Dermis blood vessel endothelial cell (primary cell): ENCODE data around the gene DNMT1. TPM values are rescaled to one million over a fixed set of nuclear protein-coding genes. Genes with fewer than 3 reads are reported as not detected.
A peak's percentile ranks its signal among the peaks of the same experiment; 100 is the strongest.
"Not testable (repeated sequence)": the region's sequence is repeated elsewhere in the genome, so short reads cannot be mapped to it uniquely, and the experiment has no call there.

Source experiments
- DNase-seq: peaks from one replicate; pipeline ENCODE4 v3.0.0; 2010
- total RNA-seq: library from RNA; depleted of rRNA; stranded (reverse); fragments of >200 nt; gene quantifications from 2 replicates; pipeline ENCODE4 v1.2.3, GENCODE V29; 2014

DNMT1 gene
- 37.9 and 67.9 TPM in 2 replicates for total RNA-seq

- DNase-seq = peak; percentile 98
Observed at GRCh38 chr19:10194500-10195198, at the start of gene DNMT1. DNMT1 (minus strand) TSS chr19:10194953; CDS start chr19:10194899, 54 bp downstream.

DNA sequence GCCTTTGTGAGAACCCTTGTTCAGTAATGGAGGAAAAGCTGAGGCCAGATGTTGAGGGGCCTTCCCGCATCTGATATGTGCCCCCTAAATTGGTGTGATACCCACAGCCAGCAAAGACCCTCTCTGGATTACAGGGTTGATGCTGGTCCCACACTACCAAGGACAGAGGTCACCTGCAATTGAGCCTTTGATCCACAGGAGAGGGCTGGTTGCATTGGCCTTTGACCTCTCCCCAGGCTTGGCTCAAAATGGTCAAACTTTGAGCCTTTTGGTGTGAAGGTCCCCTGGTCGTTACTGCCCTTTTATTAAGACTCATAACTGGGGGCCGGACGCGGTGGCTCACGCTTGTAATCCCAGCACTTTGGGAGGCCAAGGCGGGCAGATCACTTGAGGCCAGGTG is 48.9 kb upstream of the DNMT1 start:
- no peak for DNase-seq

DNA sequence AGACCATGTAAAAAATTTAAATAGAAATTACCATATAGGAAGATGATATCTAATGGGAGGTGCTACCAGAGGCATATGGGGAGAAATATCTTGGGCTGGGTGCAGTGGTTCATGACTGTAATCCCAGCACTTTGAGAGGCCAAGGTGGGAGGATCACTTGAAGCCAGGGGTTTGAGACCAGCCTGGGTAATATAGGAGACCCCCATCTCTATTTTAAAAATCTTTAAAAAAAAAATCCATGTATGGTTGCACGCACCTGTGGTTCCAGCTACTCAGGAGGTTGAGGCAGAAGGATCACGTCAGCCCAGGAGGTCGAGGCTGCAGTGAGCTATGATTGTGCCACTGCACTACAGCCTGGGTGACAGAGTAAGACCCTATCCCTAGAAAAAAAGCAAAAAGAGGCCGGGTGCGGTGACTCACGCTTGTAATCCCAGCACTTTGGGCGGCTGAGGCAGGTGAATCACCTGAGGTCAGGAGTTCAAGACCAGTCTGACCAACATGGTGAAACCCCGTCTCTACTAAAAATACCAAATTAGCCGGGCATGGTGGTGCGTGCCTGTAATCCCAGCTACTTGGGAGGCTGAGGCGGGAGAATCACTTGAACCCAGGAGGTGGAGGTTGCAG is 47.2 kb upstream of the DNMT1 start:
- not testable (repeated sequence) for DNase-seq

GRCh38 chr19:10238172-10238783 is 43.5 kb upstream of the DNMT1 start:
- no peak for DNase-seq

- DNase-seq = no peak
Observed at GRCh38 chr19:10237702-10238101, 42.9 kb upstream of the DNMT1 start.

- not testable (repeated sequence) for DNase-seq
Observed at GRCh38 chr19:10235409-10235808, 40.7 kb upstream of the DNMT1 start.

- no peak for DNase-seq
Observed at GRCh38 chr19:10235003-10235402, 40.2 kb upstream of the DNMT1 start.

DNA sequence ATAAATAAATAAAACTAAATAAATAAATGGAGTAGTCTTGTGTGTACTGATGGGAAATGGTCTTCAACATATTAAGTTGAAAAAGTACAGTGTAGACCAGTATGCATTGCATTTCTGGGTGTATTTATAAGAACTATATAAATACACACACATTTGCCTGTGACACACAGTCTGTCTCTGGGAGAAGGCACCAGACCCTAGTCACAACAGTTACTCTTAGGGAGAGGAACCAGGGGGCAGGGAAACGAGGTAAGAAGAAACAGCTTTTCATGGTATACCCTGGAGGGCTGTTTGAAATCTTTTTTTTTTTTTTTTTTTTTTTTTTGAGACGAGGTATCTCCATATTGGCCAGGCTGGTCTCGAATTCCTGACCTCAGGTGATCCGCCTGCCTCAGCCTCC is 39.2 kb upstream of the DNMT1 start:
- DNase-seq = no peak

GRCh38 chr19:10231612-10232228 is 37.0 kb upstream of the DNMT1 start:
- no peak for DNase-seq

GRCh38 chr19:10230861-10231611 is 36.3 kb upstream of the DNMT1 start, which contains the start of gene S1PR2:
S1PR2 (minus strand) TSS chr19:10231331; CDS start chr19:10224905, 6,426 bp downstream.
- DNase-seq = peak; percentile 58

DNA sequence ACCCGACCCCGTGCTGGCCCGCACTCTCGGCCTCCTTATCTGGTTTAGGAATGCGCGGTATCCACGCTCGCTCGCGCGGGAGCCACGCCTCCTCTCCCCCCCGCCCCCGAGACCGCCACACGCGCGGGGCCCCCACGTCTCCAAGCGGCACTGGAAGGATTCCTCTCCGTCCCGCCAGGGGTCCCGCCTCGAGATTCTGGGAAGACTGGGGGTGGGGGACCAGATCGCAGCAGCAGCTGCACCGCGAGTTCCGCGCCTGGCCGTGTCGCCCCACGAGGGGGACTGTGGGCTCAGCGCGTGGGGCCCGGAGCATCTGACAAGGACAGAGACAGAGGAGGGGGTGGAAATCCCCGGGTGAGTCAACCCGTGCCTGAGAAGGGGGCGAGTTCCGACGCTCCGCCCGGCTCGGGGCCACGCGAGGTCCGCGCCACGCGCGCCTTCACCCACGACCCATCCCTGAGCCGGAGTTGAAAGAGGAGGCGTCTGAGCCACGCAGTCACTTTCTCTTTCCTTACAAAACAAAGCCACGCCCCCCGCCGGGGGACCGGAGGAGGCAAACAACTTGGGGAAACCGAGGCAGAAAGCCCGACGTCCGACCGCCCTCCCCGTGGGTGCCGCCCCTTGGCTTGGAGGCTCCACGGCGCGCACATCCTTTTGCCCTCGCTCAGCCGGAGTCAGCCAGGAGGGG is 35.6 kb upstream of the DNMT1 start:
- DNase-seq = peak; percentile 18

GRCh38 chr19:10228920-10229319 is 34.2 kb upstream of the DNMT1 start:
- peak; percentile 60 for DNase-seq

DNA sequence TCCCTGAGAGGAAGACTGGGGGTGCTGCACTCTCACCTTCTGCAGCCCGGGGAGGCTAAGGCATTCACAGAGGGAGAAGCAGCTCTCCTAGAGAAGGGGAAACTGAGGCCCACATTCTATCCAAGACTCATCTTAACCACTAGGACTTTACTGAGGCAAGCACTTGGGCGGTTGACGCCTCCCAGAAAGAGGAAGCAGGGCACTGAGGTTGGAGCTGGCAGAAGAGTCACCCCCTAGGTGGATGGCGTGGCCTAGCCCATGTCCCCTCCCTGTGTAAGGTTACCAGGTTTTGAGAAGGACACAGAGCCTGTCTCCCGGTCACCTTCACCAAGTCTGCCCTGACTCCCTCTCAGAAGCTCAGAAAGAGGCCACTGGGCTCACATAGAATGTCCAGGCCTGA is 33.6 kb upstream of the DNMT1 start:
- DNase-seq = no peak

- DNase-seq = no peak
Observed at GRCh38 chr19:10227026-10227971, 32.5 kb upstream of the DNMT1 start.

GRCh38 chr19:10226376-10227025 is 31.7 kb upstream of the DNMT1 start:
- DNase-seq = no peak

DNA sequence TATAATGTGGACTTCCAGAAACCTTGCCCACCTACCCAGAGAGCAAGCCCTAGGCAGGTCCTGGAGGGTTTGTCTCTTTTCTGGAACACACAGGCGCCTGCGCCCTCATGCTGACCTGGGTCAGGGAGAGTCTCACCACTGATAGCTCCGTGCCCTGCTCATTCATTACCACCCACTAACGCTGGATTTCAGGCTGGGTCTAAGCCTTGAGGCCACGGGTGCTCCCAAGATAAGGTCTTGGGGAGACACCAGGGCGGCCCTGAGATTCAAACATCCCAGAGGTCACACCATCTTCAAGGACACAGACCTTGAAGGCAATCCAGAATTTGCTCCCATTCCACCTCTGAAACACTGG is 31.2 kb upstream of the DNMT1 start:
- no peak for DNase-seq

- no peak for DNase-seq
Observed at GRCh38 chr19:10224337-10224736, 29.6 kb upstream of the DNMT1 start.

GRCh38 chr19:10223488-10224213 is 28.9 kb upstream of the DNMT1 start:
- DNase-seq = no peak

DNA sequence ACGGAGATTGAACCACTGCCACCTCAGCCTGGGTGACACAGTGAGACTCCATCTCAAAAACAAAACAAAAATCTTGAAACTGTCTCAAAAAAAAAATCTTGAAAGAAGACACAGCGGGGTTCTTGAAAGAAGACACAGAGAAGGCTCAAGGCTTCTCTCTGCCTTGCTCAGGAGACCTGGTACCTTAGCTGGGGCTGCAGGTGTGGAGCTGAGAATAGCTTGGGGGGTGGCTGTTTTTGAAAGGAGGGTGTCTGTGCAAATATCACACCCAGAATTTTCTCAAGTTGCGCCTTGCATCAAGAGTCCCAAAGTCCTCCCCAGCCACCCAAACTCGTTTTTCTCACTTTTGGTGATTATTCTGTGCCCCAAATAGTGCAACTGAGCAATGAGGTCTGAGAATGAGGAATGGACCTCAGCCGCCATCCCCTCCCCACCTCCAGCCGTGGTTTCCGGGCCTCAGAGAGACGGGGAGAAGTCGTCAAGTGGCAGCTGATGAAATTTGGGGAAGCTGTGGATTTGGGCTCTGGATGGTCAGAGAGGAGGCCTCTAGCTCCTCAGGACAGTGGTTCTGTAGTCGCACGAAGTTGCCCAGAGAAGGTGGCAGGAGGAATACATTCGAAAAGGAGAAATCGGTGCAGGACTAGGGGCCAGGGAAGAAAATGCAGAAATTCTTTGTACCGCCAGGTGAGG is 27.6 kb upstream of the DNMT1 start:
- no peak for DNase-seq
